Osteocyte (in vitro differentiated cells): ENCODE results near the gene VARS2. TPM values are rescaled to one million over a fixed set of nuclear protein-coding genes. Genes with fewer than 3 reads are reported as not detected.
A peak's percentile ranks its signal among the peaks of the same experiment; 100 is the strongest.
"Not testable (repeated sequence)": the region's sequence is repeated elsewhere in the genome, so short reads cannot be mapped to it uniquely, and the experiment has no call there.

Experiments used
- DNase-seq: peaks from one replicate; pipeline ENCODE4 v3.0.0; 2021; ENCODE audit warnings: mixed read lengths; ENCODE audit not compliant: unreplicated experiment; ENCODE audit errors: extremely low spot score
- H3K27ac Mint-ChIP-seq: one replicate; pipeline ENCODE4 v1.8.0; 2021; ENCODE audit warnings: mild to moderate bottlenecking, mixed read lengths; ENCODE audit not compliant: unreplicated experiment
- H3K27me3 Mint-ChIP-seq: one replicate; pipeline ENCODE4 v1.8.0; 2021; ENCODE audit warnings: mixed read lengths; ENCODE audit not compliant: unreplicated experiment
- H3K36me3 Mint-ChIP-seq: one replicate; pipeline ENCODE4 v1.8.0; 2021; ENCODE audit warnings: mixed read lengths; ENCODE audit not compliant: unreplicated experiment
- H3K4me1 Mint-ChIP-seq: one replicate; pipeline ENCODE4 v1.8.0; 2021; ENCODE audit warnings: mixed read lengths; ENCODE audit not compliant: unreplicated experiment
- H3K4me3 Mint-ChIP-seq: one replicate; pipeline ENCODE4 v1.8.0; 2021; ENCODE audit warnings: mild to moderate bottlenecking, moderate library complexity, mixed read lengths; ENCODE audit not compliant: unreplicated experiment
- H3K9me3 Mint-ChIP-seq: one replicate; pipeline ENCODE4 v1.8.0; 2021; ENCODE audit warnings: mixed read lengths; ENCODE audit not compliant: unreplicated experiment
- total RNA-seq: library from RNA; stranded (reverse); gene quantifications from 2 replicates; pipeline ENCODE4 v1.2.1, GENCODE V29; 2021
- TF ChIP-seq, protein P1 (sequence below): fragments of 200-600 bp; sonication (generic); IDR thresholded peaks from 2 replicates; pipeline ENCODE4 v1.5.0; 2021; ENCODE audit warnings: antibody characterized with exemption, mild to moderate bottlenecking, moderate library complexity

The VARS2 gene
- total RNA-seq, 1 donor from 2014 or later, result 46.4 TPM

DNA sequence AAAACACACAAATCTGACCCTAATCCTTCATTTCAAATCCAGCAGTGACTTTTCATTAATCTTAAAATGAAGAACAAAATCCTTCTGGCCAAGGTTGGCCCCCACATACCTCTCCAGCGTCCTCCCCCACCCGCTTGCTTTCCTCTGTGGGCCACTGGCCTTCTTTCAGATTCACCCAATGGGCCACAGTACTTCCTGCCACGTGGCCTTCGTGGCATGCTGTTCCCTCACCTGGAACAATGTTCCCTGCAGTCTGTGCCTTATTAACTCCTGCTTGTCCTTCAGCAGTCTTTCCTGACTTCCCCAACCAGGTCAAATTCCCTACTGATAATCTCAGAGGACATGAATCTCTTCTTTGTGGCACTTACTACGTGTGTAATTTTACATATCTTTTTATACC lies 11.3 kb upstream of the VARS2 start:
- TF ChIP-seq, protein P1, sequence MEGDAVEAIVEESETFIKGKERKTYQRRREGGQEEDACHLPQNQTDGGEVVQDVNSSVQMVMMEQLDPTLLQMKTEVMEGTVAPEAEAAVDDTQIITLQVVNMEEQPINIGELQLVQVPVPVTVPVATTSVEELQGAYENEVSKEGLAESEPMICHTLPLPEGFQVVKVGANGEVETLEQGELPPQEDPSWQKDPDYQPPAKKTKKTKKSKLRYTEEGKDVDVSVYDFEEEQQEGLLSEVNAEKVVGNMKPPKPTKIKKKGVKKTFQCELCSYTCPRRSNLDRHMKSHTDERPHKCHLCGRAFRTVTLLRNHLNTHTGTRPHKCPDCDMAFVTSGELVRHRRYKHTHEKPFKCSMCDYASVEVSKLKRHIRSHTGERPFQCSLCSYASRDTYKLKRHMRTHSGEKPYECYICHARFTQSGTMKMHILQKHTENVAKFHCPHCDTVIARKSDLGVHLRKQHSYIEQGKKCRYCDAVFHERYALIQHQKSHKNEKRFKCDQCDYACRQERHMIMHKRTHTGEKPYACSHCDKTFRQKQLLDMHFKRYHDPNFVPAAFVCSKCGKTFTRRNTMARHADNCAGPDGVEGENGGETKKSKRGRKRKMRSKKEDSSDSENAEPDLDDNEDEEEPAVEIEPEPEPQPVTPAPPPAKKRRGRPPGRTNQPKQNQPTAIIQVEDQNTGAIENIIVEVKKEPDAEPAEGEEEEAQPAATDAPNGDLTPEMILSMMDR, result no peak
- Mint-ChIP-seq H3K27ac (peak overlapping the region; percentile 2), H3K4me3 (no peak overlapping the region), H3K27me3 (no peaks in the 10 kb centered on the region), H3K4me1 (peaks cover 4% of the 10 kb centered on the region), H3K36me3 (peaks cover 23% of the 10 kb centered on the region), H3K9me3 (no peaks in the 10 kb centered on the region)
- no peak for DNase-seq

DNA sequence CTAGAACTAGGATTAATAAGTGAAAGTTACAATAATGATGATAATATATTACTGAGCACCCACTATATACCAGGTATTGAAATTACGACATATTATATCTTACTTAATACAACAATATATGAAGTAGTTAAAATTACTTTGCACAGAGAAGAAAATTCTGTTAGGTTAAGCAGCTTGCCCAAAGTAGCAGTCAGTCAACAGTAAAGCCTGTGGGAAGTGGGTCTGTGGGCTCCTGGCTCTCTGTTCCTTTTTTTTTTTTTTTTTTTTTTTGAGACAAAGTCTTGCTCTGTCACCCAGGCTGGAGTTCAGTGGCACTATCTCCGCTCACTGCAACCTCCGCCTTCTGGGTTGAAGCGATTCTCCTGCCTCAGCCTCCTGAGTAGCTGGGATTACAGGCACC lies 10.8 kb upstream of the VARS2 start:
- no peak for DNase-seq
- Mint-ChIP-seq H3K36me3 (peaks cover 17% of the 10 kb centered on the region), H3K27me3 (no peaks in the 10 kb centered on the region), H3K4me1 (peaks cover 7% of the 10 kb centered on the region), H3K4me3 (no peak overlapping the region), H3K9me3 (no peaks in the 10 kb centered on the region), H3K27ac (no peak overlapping the region)
- TF ChIP-seq, protein P1, result no peak

DNA sequence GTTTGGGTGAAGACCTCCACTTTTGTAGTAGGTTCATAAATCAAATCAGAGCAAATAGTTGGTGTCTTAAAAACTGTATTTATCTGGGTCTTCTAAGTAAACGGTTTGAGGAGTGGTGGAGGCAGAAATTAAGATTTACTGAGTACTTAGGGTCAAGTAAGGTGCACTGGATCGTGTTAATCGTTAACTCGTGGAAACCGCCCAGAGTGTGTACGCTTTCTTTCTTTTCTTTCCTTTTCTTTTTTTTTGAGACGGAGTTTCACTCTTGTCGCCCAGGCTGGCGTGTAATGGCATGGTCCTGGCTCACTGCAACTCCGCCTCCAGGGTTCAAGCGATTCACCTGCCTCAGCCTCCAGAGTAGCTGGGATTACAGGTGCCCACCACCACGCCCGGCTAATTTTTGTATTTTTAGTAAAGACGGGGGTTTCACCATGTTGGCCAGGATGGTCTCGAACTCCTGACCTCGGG lies 6.7 kb upstream of the VARS2 start:
- not testable (repeated sequence) for H3K36me3 Mint-ChIP-seq, DNase-seq, H3K27me3 Mint-ChIP-seq, H3K9me3 Mint-ChIP-seq
- peak overlapping the region; percentile 81 for H3K27ac Mint-ChIP-seq
- peak overlapping the region; percentile 100 for H3K4me3 Mint-ChIP-seq
- H3K4me1 Mint-ChIP-seq, result peaks cover 19% of the 10 kb centered on the region

DNA sequence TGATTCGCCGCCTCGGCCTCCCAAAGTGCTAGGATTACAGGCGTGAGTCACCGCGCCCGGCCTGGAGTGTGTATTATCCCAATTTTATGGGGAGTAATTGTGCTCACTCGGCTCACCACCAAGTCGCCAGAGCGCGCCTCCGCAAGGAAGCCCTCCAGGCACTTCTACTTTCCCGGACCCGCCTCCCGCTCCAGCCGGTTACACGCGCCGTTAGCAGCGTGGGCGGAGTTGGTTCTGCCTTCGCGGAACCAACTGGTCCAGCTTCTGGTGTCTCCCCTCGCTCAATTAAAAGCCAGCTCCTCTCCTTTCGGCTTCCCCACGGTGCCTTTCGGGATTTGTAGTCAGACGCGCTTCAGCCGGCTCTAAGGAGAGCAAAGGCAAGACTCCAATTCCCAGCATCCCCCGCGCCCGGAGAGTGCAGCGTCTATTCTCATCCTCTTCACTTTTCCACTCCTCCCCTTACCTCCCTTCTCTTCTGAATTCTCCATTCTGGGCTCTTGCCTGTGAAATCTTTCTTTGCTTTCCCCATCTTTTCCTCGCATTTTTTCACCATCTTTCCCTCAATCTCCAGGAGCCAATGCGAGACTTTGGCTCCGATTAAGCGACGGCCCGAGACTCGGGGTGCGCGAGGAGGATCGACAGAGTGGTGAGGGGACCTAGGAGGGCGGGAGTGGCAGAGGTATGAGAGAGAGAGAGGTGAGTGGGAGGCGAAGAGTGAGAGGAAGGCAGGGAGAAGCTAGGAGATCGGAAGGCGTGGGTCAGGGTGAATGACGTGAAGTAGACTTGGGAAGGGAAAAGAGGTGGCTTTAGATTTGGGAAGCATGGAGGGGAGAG lies 6.1 kb upstream of the VARS2 start, which contains the start of gene GTF2H4:
Gene GTF2H4, plus strand, starts transcription at position 450 of the 834 bp plus-strand sequence.
- H3K4me1 Mint-ChIP-seq, result peaks cover 19% of the 10 kb centered on the region
- no peaks in the 10 kb centered on the region for H3K9me3 Mint-ChIP-seq
- H3K4me3 Mint-ChIP-seq, result peak within 1 kb of the TSS; percentile 100
- H3K36me3 Mint-ChIP-seq, result peaks cover 9% of the 10 kb centered on the region
- H3K27me3 Mint-ChIP-seq, result no peaks in the 10 kb centered on the region
- peak within 1 kb of the TSS; percentile 81 for H3K27ac Mint-ChIP-seq
- DNase-seq, result peak; percentile 98
- TF ChIP-seq, protein P1, result no peak

DNA sequence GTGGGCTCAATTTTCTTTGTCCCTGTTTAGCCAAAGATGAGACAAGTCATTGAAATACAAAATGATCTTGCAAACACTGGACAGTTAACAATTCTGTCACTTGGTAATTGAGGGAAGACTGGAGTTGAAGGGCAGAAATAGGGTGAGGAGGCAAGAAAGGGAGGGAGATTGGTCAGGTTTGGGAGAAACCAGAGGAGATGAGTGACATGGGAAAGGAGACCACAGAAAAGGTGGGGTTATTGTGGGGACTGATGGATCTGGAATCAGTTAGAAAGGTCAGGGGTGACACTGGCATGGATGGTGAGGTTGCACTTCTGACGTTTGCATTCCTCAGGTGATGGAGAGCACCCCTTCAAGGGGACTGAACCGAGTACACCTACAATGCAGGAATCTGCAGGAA lies 5.3 kb upstream of the VARS2 start:
- peak overlapping the region; percentile 100 for H3K4me3 Mint-ChIP-seq
- H3K4me1 Mint-ChIP-seq, result peaks cover 25% of the 10 kb centered on the region
- no peak for DNase-seq
- no peaks in the 10 kb centered on the region for H3K9me3 Mint-ChIP-seq
- H3K36me3 Mint-ChIP-seq, result peaks cover 9% of the 10 kb centered on the region
- TF ChIP-seq, protein P1, result no peak
- H3K27ac Mint-ChIP-seq, result peak overlapping the region; percentile 81
- no peaks in the 10 kb centered on the region for H3K27me3 Mint-ChIP-seq

DNA sequence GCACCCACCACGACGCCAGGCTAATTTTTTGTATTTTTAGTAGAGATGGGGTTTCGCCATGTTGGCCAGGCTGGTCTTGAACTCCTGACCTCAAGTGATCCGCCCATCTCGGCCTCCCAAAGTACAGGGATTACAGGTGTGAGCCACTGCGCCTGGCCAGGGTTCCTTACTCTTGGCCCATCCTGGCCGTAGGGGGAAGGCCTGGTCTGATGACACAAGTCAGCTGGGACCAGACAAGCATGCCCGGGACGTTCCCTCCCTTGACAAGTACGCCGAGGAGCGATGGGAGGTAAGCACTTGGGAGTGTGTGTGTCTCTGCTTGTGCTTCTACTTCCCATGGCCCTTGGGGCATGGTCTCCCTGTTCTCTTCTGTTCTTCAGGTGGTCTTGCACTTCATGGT lies 3.6 kb upstream of the VARS2 start:
- H3K9me3 Mint-ChIP-seq, H3K27ac Mint-ChIP-seq, DNase-seq, H3K27me3 Mint-ChIP-seq, H3K4me3 Mint-ChIP-seq, H3K36me3 Mint-ChIP-seq: not testable (repeated sequence)
- H3K4me1 Mint-ChIP-seq, result peaks cover 35% of the 10 kb centered on the region
